Measurements from ENCODE around the gene ANP32E.
A peak's percentile ranks its signal among the peaks of the same experiment; 100 is the strongest.

The ANP32E gene

DNA sequence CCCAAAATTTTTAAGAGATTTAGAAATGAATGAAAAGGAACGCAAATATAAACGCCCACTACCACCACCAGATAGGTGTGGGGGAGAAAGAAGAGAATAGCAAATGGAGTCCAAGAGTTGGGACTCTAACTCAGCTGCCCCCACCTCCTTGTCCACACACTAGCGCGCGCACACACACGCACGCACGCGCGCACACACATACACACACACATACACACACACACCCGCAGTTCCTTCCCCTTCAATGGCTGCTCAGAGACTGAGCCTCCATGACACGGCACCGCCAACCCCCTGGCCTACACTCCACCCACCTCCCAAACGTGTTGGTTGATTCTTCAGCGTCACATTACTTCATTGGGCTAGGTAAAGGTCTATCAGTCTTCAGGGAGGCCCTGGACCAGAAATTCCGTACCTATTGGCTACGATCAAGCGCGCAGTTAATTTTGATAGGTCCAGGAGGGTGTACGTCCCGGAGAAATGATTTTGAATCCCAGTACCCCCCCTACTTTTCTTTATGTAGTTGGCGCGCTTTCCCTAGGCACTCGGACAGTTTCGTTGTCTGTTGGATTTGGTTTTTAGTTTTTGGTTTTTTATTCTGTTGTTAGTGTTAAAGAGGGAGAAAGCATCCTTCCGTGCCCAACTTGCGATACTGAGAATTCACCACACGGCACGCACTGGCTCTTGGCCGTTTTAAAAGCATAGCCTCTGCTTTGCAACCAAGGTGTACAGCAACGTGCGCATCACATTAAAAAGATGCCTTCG, at the start of gene ANP32E:
ANP32E (minus strand) TSS at position 261 of the 762 bp plus-strand sequence. CDS start 326 bp downstream, outside the sequence.
- DNase-seq: peak; percentile 100

DNA sequence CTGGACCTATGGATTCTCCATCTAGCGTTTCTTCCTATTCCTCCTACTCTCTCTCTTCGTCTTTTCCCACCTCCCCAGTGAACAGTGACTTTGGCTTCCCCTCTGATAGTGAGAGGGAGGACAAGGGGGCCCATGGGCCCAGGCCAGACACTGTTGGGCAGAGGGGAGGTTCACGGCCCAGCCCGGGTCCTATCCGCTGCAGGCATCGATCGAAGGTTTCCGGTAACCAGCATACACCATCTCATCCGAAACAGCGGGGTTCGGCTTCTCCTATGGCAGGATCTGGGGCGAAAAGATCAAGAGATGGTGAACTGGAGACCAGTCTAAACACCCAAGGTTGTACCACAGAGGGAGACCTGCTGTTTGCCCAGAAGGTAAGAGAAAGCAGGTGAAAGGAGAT, 47.3 kb upstream of the ANP32E start:
- no peak for DNase-seq

DNA sequence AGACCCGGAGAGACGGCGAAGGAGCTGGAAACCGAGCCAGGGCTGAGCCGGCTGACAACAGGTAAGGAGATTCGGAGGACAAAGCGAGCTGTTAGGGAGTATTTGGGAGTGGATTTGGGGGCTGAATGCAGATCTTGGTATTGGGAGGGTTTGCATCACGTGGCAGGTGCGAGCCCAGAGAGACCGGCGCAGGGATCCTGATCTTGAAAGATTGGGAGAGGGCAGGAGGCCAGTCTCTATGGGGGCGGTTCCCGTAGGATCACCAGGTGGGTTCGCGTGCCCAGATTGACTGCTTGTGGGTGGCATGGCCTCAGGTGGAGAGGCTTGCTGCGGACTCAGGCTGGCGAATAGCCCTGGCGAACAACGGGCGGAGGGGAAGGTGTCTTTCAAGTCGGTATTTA, 46.6 kb upstream of the ANP32E start:
- no peak for DNase-seq

DNA sequence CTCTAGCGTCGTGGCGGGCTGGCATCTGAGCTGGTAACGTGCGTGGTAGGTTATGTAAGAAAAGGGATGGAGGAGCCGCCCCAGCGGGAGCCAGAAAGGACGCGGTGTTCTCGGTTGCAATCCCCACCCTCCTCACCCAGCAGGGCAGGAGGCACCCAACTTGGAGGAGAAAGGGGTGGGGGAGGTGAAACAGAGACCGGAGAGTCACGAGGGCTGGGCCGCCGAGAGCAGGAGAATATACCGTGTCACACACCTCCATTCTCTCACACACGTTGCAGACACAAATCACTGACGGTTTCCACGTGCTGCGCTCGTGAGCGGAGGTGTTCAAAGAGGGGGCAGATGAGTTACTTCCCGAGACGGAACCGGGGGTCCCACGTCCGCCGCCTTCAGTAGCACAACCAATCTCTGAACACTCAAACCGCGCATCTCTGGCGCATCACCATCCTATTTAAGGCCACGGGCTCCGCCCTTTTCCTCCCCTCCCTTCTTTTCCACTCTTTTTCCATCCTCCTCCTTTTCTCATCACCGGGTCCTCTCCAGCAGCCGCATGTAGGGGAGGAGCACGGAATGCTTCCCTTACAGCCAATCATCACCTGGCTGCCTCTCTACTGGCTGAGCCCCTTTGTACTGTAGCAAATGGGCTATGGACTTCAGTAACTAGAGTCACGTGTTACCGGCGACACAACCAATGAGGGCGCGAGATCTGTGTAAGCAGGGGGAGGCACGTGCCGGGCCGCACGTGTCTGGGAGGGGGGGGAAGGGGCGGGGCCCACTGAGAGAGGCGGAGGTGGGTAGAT, 46.0 kb upstream of the ANP32E start, which contains the start of gene CIART:
CIART (plus strand) TSS at position 797 of the 800 bp plus-strand sequence. CDS start 714 bp downstream, outside the sequence.
- peak; percentile 100 for DNase-seq

DNA sequence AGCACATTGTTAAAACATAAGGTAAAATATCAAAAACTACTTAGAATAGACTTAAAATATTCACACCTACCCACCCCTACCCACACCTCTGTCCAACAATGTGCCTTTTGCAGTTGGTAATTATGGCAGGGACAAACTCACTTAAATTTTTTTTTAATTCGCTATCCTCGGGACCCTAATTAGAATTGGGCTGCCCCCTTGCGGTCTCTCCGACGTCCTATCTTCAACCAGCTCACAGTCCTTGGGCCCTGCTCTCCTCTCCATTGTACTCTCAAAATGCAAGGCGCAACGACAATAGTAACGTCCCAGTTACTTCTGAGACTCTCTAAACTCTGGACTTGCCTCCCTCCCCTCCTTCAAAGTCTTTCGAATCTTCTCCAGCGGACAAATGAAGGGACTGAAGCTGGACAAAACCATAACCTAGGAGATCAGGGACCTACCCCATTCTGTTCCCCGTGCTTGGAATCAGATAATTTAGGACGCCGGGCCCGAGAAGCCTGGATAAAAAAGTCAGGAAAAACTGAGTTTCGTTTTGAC, 45.4 kb upstream of the ANP32E start:
- peak; percentile 90 for DNase-seq

DNA sequence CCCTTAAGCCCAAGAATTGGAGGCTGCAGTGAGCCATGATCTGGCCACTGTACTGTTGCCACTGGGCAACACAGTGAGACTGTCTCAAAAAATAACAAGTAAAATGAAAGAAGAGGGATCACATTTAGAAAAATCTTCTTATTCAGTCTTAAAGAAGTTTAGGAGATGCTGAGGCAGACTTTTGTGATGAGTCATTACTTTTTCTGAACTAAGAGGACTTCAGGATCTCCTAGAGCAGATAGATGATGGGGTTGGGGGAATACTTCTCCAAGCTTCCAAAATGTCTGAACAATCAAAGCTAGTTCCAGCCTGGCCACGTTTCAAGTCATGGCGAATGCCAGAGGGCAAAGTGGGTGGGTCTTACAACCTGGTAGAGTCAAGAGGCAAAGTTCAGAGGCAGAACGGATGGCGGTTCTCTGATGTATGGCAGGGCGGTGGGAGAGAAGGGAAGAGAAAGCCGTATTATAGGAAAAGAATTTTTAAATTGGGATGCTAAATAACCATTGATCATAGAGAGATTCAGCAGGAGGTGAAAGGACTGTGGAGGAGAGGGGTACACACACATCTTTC, 44.3 kb upstream of the ANP32E start:
- DNase-seq: no peak

DNA sequence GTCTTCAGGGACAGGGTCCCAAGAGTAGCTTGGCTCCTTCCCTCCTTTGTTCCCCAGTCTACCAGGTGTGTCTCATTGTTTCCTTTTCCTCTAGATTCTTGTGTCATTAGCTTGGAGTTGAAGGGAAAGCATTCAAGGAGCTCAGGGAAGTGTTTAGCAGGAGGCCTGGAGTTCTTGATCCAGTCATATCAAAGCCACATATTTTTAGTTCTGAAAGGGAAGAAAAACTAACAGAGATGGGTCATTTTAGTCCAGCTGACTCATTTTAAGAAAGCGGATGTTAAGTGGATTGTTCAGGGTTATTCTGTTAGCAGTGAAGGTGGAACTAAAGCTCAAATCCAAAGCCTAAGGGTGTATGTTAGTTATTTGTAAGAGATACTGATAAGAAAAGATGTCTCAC, 37.4 kb upstream of the ANP32E start:
- no peak for DNase-seq

DNA sequence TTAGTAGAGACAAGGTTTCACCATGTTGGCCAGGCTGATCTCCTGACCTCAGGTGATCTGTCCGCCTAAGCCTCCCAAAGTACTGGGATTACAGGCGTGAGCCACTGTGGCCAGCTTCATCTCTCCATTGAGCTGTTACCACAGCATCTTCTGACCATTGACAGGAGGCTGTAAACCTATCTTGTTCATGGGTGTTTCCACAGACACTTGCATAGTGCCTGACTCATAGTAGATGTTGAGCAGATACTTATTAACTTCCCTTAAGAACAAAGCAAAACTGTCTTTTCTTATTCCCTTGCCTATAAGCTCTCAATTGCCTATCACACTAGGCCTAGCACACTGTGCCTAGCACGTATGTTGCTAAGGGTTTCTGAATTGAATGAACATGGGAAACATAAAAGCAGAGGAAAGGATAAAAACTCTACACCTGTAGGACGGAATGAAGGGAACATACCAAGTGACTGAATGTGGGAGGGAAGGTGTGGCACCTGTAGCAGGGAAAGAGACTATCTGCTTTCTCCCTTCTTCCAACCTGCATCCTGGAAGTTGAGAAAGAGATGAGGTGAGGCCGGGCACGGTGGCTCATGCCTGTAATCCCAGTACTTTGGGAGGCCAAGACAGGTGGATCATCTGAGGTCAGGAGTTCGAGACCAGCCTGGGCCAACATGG, 35.5 kb upstream of the ANP32E start:
- no peak for DNase-seq

DNA sequence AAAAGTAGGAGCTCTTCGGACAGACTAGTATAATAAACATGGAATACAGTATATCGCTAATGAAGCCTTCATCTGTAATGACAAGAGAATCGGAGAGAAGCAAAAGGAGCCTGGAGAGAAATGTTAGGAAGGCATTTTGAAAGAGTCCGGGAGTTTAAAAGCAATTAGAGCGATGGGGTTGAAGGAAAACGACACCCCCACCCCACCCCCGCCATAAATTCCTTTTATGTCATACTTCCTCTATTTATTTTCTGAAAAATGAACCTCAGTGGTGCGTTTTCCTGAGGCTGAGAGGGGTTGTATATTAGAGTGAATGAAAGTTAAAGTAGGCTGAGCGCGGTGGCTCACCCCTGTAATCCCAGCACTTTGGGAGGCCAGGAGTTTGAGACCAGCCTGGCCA, 33.5 kb upstream of the ANP32E start:
- DNase-seq: no peak

DNA sequence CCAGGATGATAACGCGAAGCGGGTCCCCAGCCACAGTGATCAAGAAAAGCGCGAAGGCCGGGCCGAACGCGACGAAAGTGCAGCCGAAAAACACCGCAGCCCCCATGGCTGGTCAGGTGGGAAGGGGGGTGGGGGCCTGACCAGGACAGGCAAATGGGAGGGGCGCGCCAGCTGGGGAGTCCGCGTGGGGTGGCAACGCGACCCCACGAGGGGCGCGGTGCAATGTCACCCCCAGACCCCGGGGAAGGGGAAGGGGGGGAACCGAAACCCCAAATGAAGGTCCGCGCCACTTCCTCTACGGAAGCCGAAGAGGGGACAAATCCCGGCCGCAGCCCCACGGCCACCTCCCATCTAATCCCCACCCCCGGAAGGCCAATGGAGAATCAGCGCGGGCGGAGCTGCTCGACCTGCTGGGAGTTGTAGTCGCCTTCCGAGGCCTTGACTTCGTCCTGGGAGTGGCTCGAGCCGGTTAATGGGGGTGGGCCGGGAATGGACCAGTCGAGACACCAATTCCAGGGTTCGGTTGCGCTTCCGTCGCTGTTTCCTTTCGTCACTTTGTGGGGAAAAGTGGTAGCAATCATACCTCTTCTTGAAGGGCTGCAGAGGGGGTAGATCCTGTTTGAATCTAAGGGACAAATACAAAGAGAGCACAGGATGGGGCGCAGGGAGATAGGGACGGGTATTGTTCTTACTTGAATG, 32.9 kb upstream of the ANP32E start, which contains the start of gene APH1A:
APH1A (minus strand) TSS at position 312 of the 699 bp plus-strand sequence; CDS start at position 106, 206 bp downstream.
- DNase-seq: peak; percentile 98

DNA sequence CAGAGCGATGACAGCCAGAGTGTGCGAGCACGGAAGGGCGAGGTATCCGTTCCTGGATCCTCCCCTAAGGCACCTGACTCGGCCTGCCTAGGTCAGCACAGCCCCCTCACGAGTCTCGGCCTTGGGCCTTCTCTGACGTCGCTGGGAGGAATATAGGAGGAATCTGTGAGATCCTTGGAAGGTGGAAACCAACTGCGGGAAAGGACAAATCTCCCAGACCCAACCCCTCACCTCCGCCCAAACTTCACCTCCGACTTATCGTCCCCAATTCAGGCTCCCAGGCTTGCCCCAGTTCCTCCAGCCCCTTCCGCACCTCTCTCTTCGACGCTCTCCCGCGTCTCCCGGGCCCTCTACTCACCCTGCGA, 32.4 kb upstream of the ANP32E start:
- DNase-seq: no peak

DNA sequence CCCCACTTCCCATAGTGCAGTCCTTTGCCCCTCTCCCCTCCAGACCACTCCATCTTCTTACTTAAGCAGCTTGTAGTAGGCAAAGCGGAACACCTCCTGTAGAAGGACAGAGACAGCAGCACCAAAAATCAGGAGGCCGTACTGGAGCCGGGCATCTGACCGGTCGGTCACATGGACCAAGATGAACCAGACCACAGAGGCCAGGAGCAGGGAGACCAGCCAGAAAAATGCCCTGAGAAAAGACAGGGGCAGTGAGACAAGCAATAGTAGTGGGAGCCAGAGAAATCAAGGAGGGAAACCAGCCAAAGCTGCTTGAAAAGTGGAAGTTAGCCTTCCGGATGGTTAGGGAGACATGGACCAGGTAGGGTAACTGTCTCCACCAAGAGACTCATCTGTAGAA, 32.0 kb upstream of the ANP32E start:
- no peak for DNase-seq

DNA sequence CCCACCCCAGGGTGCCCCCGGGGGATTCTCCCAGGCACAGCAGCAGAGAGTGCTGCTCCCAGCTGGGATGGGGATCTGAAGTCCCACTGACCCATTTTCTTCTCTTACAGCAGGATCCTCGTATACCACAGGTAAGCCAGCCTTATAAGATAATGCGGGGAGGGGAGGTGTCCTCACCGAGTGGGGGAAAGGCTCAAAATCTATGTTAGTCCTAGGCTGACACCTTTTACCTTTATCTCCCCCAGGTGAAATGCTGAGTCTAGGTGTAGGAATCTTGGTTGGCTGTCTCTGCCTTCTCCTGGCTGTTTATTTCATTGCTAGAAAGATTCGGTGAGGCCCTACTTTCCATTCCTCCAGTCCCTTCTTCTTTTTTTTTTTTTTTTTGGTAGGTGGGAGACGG, 27.6 kb upstream of the ANP32E start:
- DNase-seq: no peak

DNA sequence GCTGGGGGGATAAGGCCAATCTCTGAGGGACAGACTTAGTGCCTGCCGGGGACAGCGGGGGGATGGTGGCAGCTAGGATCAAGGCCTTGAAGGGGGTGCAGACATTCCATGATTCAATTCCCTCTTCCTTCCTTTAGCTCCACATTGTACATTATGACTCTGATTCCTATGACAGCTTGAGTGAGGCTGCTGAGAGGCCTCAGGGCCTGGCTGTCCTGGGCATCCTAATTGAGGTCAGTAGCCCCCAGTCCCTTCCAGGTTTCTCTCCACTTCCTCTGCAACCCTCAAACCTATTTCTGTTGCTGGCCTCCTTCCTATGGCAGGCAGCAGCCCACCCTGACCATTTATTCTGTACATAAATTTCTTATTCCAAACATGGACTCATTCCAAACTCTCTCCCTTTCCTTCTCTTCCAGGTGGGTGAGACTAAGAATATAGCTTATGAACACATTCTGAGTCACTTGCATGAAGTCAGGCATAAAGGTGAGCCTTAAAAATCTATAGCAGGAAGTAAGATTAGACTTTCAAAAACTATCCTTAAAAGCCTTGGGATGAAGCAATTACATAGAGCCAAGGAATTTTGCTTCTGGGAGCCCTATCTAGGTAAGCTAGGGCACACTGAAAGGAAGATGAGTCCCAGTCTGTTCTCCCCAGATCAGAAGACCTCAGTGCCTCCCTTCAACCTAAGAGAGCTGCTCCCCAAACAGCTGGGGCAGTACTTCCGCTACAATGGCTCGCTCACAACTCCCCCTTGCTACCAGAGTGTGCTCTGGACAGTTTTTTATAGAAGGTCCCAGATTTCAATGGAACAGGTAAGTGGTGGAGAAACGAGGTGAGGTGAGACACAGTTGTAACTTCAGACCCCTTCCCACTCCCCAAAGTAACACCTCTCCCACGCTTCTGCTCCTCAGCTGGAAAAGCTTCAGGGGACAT, 26.7 kb upstream of the ANP32E start:
- DNase-seq: no peak

DNA sequence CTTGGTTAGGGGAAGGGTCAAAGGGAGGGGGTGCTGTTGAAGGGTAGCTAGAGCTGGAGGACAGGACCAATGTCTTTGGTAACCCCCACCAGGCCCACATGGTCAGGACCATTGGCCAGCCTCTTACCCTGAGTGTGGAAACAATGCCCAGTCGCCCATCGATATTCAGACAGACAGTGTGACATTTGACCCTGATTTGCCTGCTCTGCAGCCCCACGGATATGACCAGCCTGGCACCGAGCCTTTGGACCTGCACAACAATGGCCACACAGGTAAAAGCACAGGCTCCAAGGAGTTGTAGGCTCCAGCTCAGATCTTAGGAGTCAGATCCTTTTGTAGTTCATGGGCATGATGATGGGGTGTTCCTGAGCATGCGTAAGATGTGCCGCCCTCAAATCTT, 25.5 kb upstream of the ANP32E start:
- DNase-seq: no peak

DNA sequence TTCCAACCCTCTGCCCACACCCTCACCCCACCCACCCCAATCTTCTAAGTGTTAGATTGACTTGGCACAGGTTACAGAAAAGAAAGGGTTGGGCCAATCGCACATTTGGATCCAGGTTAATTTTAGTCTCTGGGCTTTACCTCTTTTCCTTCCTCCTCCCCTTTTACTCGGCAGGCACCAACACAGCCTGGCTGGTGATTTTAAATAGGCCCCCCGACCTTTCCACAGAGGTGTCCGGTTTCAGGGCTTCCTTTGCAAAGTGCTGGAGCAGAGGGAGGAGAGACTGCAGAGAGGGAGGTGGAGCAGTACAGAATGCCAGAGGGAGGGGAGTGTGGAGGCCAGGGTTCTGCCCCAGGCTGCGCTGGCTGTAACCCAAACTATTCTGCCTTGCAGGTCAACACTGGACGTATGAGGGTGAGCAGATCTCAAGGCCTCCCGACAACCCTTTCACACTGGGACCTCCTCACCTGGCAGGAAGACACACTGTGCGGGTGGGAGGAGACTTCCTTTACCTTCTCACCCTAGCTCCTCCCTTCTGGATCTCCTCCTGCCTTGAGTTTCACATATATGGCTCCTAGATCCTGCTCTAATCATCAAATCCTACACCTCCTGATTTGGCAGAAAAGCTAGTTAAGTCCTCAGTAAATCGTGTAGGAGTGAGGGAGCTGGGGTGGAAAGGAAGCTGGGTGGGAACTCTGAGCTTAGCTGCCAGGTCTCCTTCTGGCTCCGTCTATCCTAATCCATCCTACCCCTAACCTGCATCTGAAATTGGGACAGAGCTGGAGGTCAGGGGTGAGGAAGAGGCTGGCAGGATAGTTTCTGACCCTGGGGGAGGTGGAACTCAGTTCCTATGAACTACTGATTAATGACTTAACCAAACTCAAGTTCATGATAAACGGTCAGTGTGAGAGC, 24.1 kb upstream of the ANP32E start:
- peak; percentile 88 for DNase-seq

DNA sequence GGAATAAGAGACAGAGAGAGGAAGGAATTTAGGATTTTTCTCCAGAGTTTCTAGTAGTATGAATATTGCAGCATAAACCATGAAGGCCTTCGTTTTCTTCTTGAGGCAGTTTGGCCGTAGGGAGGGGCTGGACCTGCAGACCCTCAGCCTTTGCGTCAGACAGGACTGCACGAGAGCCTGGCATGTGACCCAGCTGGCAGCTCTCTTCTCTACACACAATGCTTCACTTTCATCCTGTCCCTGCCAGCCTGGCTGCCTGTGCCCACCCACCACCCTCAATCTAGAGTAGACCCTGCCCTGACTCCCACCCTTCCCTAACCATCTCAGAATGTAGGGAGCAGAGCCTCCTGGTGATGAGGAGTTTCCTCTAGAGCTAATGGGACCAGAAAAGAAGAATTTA, 23.3 kb upstream of the ANP32E start:
- no peak for DNase-seq

DNA sequence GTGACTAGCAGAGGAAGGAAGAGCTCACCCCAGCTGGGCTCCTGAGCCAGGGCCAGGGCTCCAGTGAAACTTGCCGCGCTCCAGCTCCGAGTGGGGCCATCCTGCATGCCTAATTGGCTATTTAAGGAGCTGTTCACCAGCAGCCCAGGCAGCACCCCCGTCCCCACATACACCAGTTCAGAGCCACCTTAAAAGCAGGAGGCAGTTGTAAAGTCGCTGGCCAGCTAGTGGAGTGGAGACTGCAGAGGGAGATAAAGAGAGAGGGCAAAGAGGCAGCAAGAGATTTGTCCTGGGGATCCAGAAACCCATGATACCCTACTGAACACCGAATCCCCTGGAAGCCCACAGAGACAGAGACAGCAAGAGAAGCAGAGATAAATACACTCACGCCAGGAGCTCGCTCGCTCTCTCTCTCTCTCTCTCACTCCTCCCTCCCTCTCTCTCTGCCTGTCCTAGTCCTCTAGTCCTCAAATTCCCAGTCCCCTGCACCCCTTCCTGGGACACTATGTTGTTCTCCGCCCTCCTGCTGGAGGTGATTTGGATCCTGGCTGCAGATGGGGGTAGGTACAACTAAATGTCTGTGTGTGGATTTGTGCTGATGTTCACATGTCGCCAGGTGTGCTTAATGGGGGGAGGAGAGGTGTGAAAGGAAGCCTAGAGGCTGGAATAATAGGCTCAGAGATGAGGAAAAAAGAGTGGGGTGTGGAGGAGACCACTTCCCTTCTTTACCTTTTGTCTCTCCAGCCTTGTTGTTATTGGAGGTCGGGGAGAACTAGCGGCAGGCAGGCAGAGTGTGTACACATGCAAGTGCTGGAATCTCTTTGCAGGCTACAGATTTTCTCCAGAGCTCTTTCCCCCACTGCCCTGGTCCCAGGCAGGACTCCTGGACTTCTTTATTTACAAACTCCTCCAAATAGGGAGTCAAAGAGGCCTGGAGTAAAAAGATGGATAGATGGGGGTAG, 22.0 kb upstream of the ANP32E start, which contains the start of gene CA14:
CA14 (plus strand) TSS at position 151 of the 962 bp plus-strand sequence; CDS start at position 506, 355 bp downstream.
- DNase-seq: peak; percentile 45

Data from NCI-H526 treated with DMSO at 0.1 percent for 48 hours (cell line).